ENCODE results near the gene UBE3C.
"Not testable (repeated sequence)": the region's sequence is repeated elsewhere in the genome, so short reads cannot be mapped to it uniquely, and the experiment has no call there.

The UBE3C gene

GRCh38 chr7:157250605-157251228 lies 112.0 kb downstream of the UBE3C start:
- Histone ChIP-seq H4K8ac (ENCODE audit: low read depth, low read length) (no peak overlapping the region), H2AFZ (ENCODE audit: low read length) (no peak overlapping the region), H3K9me3 (replicated peaks in 1 of 2; ENCODE audit: control insufficient read depth in 2 of 2, insufficient read depth in 1 of 2, low read depth in 1 of 2, low read length in 2 of 2) (peaks cover 0 to 1% of the 10 kb centered on the region in 2 donors), H4K91ac (ENCODE audit: low read depth, low read length, poor library complexity) (no peak overlapping the region), H3K14ac (ENCODE audit: low read length) (no peak overlapping the region), H2BK5ac (ENCODE audit: low read length) (no peak overlapping the region), H3K36me3 (replicated peaks in 1 of 2; ENCODE audit: control insufficient read depth in 2 of 2, insufficient read depth in 2 of 2, low read length in 2 of 2) (peaks cover 20 to 87% of the 10 kb centered on the region in 2 donors), H3K27ac (replicated peaks; ENCODE audit: low read length) (no peak overlapping the region), H3K4me2 (ENCODE audit: insufficient read depth, low read length, poor library complexity, severe bottlenecking) (no peak overlapping the region), H3K27me3 (ENCODE audit: control insufficient read depth in 3 of 3, insufficient read depth in 3 of 3, low read depth in 1 of 3, low read length in 3 of 3) (no peaks in the 10 kb centered on the region), H3K4me1 (ENCODE audit: control insufficient read depth in 2 of 2, insufficient read depth in 1 of 2, low read depth in 1 of 2, low read length in 2 of 2) (no peaks in the 10 kb centered on the region), H3K4ac (ENCODE audit: low read length) (no peak overlapping the region), H2BK120ac (ENCODE audit: low read depth, low read length) (no peak overlapping the region), H3K79me1 (ENCODE audit: low read depth, low read length) (no peaks in the 10 kb centered on the region), H2AK5ac (ENCODE audit: low read depth, low read length) (no peak overlapping the region), H3K4me3 (ENCODE audit: low read length in 2 of 2) (no peak overlapping the region), H3K18ac (ENCODE audit: low read length) (no peak overlapping the region), H3K9ac (ENCODE audit: low read depth, low read length, poor library complexity) (no peak overlapping the region), H3K23ac (ENCODE audit: low read depth, low read length, poor library complexity) (no peak overlapping the region), H2BK12ac (ENCODE audit: low read length) (no peak overlapping the region), H2BK15ac (ENCODE audit: low read length) (no peak overlapping the region)
- peak; percentile 51 for DNase-seq (ENCODE audit: low spot score)
- no CpG with 5 or more reads among the region's 9 CpGs for WGBS, 2 donors (ENCODE audit: extremely low coverage in 2 of 2, insufficient read length in 2 of 2, insufficient replicate concordance in 1 of 2)

GRCh38 chr7:157251817-157252216 lies 113.1 kb downstream of the UBE3C start:
- H2AK5ac ChIP-seq (ENCODE audit: low read depth, low read length); H2BK5ac ChIP-seq (ENCODE audit: low read length); H2BK15ac ChIP-seq (ENCODE audit: low read length); H3K79me1 ChIP-seq (ENCODE audit: low read depth, low read length); H3K4me2 ChIP-seq (ENCODE audit: insufficient read depth, low read length, poor library complexity, severe bottlenecking); H4K91ac ChIP-seq (ENCODE audit: low read depth, low read length, poor library complexity); H3K9me3 ChIP-seq (replicated peaks in 1 of 2; ENCODE audit: control insufficient read depth in 2 of 2, insufficient read depth in 1 of 2, low read depth in 1 of 2, low read length in 2 of 2); H2BK12ac ChIP-seq (ENCODE audit: low read length); H2BK120ac ChIP-seq (ENCODE audit: low read depth, low read length); H3K27ac ChIP-seq (replicated peaks; ENCODE audit: low read length); H3K9ac ChIP-seq (ENCODE audit: low read depth, low read length, poor library complexity); H4K8ac ChIP-seq (ENCODE audit: low read depth, low read length); H3K23ac ChIP-seq (ENCODE audit: low read depth, low read length, poor library complexity); H3K4me3 ChIP-seq (ENCODE audit: low read length in 2 of 2); H2AFZ ChIP-seq (ENCODE audit: low read length); H3K18ac ChIP-seq (ENCODE audit: low read length); H3K14ac ChIP-seq (ENCODE audit: low read length); H3K4me1 ChIP-seq (ENCODE audit: control insufficient read depth in 2 of 2, insufficient read depth in 1 of 2, low read depth in 1 of 2, low read length in 2 of 2); H3K27me3 ChIP-seq (ENCODE audit: control insufficient read depth in 3 of 3, insufficient read depth in 3 of 3, low read depth in 1 of 3, low read length in 3 of 3); DNase-seq (ENCODE audit: low spot score); H3K4ac ChIP-seq (ENCODE audit: low read length): not testable (repeated sequence)
- H3K36me3 ChIP-seq (replicated peaks in 1 of 2; ENCODE audit: control insufficient read depth in 2 of 2, insufficient read depth in 2 of 2, low read length in 2 of 2) = peaks cover 21 to 90% of the 10 kb centered on the region in 2 donors
- WGBS, 2 donors (ENCODE audit: extremely low coverage in 2 of 2, insufficient read length in 2 of 2, insufficient replicate concordance in 1 of 2) = no CpG with 5 or more reads among the region's 6 CpGs

GRCh38 chr7:157253850-157254249 lies 115.1 kb downstream of the UBE3C start:
- Histone ChIP-seq H2BK120ac (ENCODE audit: low read depth, low read length) (no peak overlapping the region), H4K8ac (ENCODE audit: low read depth, low read length) (no peak overlapping the region), H2BK5ac (ENCODE audit: low read length) (no peak overlapping the region), H2BK15ac (ENCODE audit: low read length) (no peak overlapping the region), H3K14ac (ENCODE audit: low read length) (no peak overlapping the region), H3K23ac (ENCODE audit: low read depth, low read length, poor library complexity) (no peak overlapping the region), H3K4ac (ENCODE audit: low read length) (no peak overlapping the region), H3K4me2 (ENCODE audit: insufficient read depth, low read length, poor library complexity, severe bottlenecking) (no peak overlapping the region), H4K91ac (ENCODE audit: low read depth, low read length, poor library complexity) (no peak overlapping the region), H3K27ac (replicated peaks; ENCODE audit: low read length) (no peak overlapping the region), H3K79me1 (ENCODE audit: low read depth, low read length) (no peaks in the 10 kb centered on the region), H3K18ac (ENCODE audit: low read length) (no peak overlapping the region), H2AK5ac (ENCODE audit: low read depth, low read length) (no peak overlapping the region), H2BK12ac (ENCODE audit: low read length) (no peak overlapping the region), H3K27me3 (ENCODE audit: control insufficient read depth in 3 of 3, insufficient read depth in 3 of 3, low read depth in 1 of 3, low read length in 3 of 3) (no peaks in the 10 kb centered on the region), H3K36me3 (replicated peaks in 1 of 2; ENCODE audit: control insufficient read depth in 2 of 2, insufficient read depth in 2 of 2, low read length in 2 of 2) (peaks cover 22 to 95% of the 10 kb centered on the region in 2 donors), H2AFZ (ENCODE audit: low read length) (no peak overlapping the region), H3K4me1 (ENCODE audit: control insufficient read depth in 2 of 2, insufficient read depth in 1 of 2, low read depth in 1 of 2, low read length in 2 of 2) (no peaks in the 10 kb centered on the region), H3K9me3 (replicated peaks in 1 of 2; ENCODE audit: control insufficient read depth in 2 of 2, insufficient read depth in 1 of 2, low read depth in 1 of 2, low read length in 2 of 2) (peaks cover 0 to 1% of the 10 kb centered on the region in 2 donors), H3K9ac (ENCODE audit: low read depth, low read length, poor library complexity) (no peak overlapping the region), H3K4me3 (ENCODE audit: low read length in 2 of 2) (no peak overlapping the region)
- WGBS, 2 donors (ENCODE audit: extremely low coverage in 2 of 2, insufficient read length in 2 of 2, insufficient replicate concordance in 1 of 2) = no CpG with 5 or more reads among the region's 11 CpGs
- DNase-seq (ENCODE audit: low spot score) = no peak

GRCh38 chr7:157254781-157255180 lies 116.1 kb downstream of the UBE3C start:
- not testable (repeated sequence) for H3K4me3 ChIP-seq (ENCODE audit: low read length in 2 of 2); H3K4me1 ChIP-seq (ENCODE audit: control insufficient read depth in 2 of 2, insufficient read depth in 1 of 2, low read depth in 1 of 2, low read length in 2 of 2); H3K27me3 ChIP-seq (ENCODE audit: control insufficient read depth in 3 of 3, insufficient read depth in 3 of 3, low read depth in 1 of 3, low read length in 3 of 3); H3K23ac ChIP-seq (ENCODE audit: low read depth, low read length, poor library complexity); H3K4me2 ChIP-seq (ENCODE audit: insufficient read depth, low read length, poor library complexity, severe bottlenecking); H2AK5ac ChIP-seq (ENCODE audit: low read depth, low read length); H3K14ac ChIP-seq (ENCODE audit: low read length); H3K18ac ChIP-seq (ENCODE audit: low read length); H4K8ac ChIP-seq (ENCODE audit: low read depth, low read length); H4K91ac ChIP-seq (ENCODE audit: low read depth, low read length, poor library complexity); H3K4ac ChIP-seq (ENCODE audit: low read length); H2BK5ac ChIP-seq (ENCODE audit: low read length); H2BK15ac ChIP-seq (ENCODE audit: low read length); H2AFZ ChIP-seq (ENCODE audit: low read length); DNase-seq (ENCODE audit: low spot score); H3K9me3 ChIP-seq (replicated peaks in 1 of 2; ENCODE audit: control insufficient read depth in 2 of 2, insufficient read depth in 1 of 2, low read depth in 1 of 2, low read length in 2 of 2); H3K79me1 ChIP-seq (ENCODE audit: low read depth, low read length); H2BK120ac ChIP-seq (ENCODE audit: low read depth, low read length); H3K27ac ChIP-seq (replicated peaks; ENCODE audit: low read length); H2BK12ac ChIP-seq (ENCODE audit: low read length)
- no CpG with 5 or more reads among the region's 18 CpGs for WGBS, 2 donors (ENCODE audit: extremely low coverage in 2 of 2, insufficient read length in 2 of 2, insufficient replicate concordance in 1 of 2)
- peaks cover 27 to 96% of the 10 kb centered on the region in 2 donors for H3K36me3 ChIP-seq (replicated peaks in 1 of 2; ENCODE audit: control insufficient read depth in 2 of 2, insufficient read depth in 2 of 2, low read length in 2 of 2)
- peak overlapping the region; percentile 79 for H3K9ac ChIP-seq (ENCODE audit: low read depth, low read length, poor library complexity)
